HepG2 (cell line): ENCODE data around the gene EPHX1. TPM values are rescaled to one million over a fixed set of nuclear protein-coding genes. Genes with fewer than 3 reads are reported as not detected.
A peak's percentile ranks its signal among the peaks of the same experiment; 100 is the strongest.

Experiments used
- ATF2 ChIP-seq: sonication (generic); formaldehyde crosslinking; IDR thresholded peaks from 2 replicates; pipeline ENCODE4 v1.4.0; 2020; ENCODE audit warnings: missing genetic modification reagents
- CSRNP1 ChIP-seq: sonication (generic); formaldehyde crosslinking; IDR thresholded peaks from 2 replicates; pipeline ENCODE4 v1.8.1; 2023; ENCODE audit warnings: mild to moderate bottlenecking, missing genetic modification reagents
- GATA4 ChIP-seq: sonication (generic); IDR thresholded peaks from 2 replicates; pipeline ENCODE4 v1.6.1; 2016; ENCODE audit warnings: antibody characterized with exemption, low read depth, borderline replicate concordance
- KIAA2018 ChIP-seq: sonication (generic); formaldehyde crosslinking; IDR thresholded peaks from 2 replicates; pipeline ENCODE4 v1.5.0; 2020; ENCODE audit warnings: mild to moderate bottlenecking, missing genetic modification reagents, borderline replicate concordance
- MEIS2 ChIP-seq: sonication (generic); formaldehyde crosslinking; IDR thresholded peaks from 2 replicates; pipeline ENCODE4 v1.9.0; 2021; ENCODE audit warnings: mild to moderate bottlenecking, missing genetic modification reagents
- MIER3 ChIP-seq: IDR thresholded peaks from 2 replicates; pipeline ENCODE4 v1.6.1; 2016; ENCODE audit warnings: missing compliant biosample characterization, borderline replicate concordance
- RBM22 ChIP-seq: fragments of 200-400 bp; formaldehyde crosslinking; optimal IDR thresholded peaks from 2 replicates; pipeline ENCODE3; 2017; ENCODE audit warnings: mild to moderate bottlenecking, low read length, moderate library complexity
- SAP130 ChIP-seq: IDR thresholded peaks from 2 replicates; pipeline ENCODE4 v1.6.1; 2016; ENCODE audit warnings: low read depth
- SP1 ChIP-seq, 2 experiments: fragments of 450-650 bp in 1 of 2; sonication (generic) in 1 of 2; formaldehyde crosslinking in 1 of 2; IDR thresholded peaks; 2 replicates each; pipeline versions ENCODE4 v1.4.0 to v1.6.1; 2016 to 2020; ENCODE audit warnings: missing genetic modification reagents in 1 of 2
- ZBTB33 ChIP-seq: sonication (generic); formaldehyde crosslinking; IDR thresholded peaks from 2 replicates; pipeline ENCODE4 v1.4.0; 2020; ENCODE audit warnings: missing genetic modification reagents
- polyA plus RNA-seq, 8 experiments: library from polyadenylated mRNA; depleted of rRNA in 3 of 8; stranded (reverse) in 7 of 8; unstranded in 1 of 8; fragments of >200 nt; fragmentation: Illumina TruSeq in 4 of 8; extraction: Trizol in 4 of 8; gene quantifications; 2 replicates each; pipeline versions ENCODE4 v1.2.1 to v1.2.3, GENCODE V29; 2011 to 2016; ENCODE audit warnings: low read depth in 4 of 8, missing spikeins in 1 of 8, mixed read lengths in 1 of 8; ENCODE audit not compliant: insufficient read depth in 1 of 8
- total RNA-seq, 5 experiments: library from RNA; depleted of rRNA; stranded (reverse); fragments of >200 nt; fragmentation: Illumina TruSeq; extraction: Trizol; gene quantifications; 2 replicates each; pipeline ENCODE4 v1.2.3, GENCODE V29; 2016; ENCODE audit warnings: low read depth in 1 of 5
- TF ChIP-seq, protein P1 (sequence below): sonication (generic); formaldehyde crosslinking; conservative IDR thresholded peaks from 2 replicates; pipeline ENCODE4 v1.4.0; 2020; ENCODE audit warnings: mild to moderate bottlenecking, missing genetic modification reagents, moderate library complexity

The EPHX1 gene
- total and polyA plus RNA-seq, 2 of the 13 experiments (the other 11 are each of a cell fraction or from before 2014, with no cell fraction given), result 27.7 to 36.5 TPM

GRCh38 chr1:225845571-225846259, 35.8 kb downstream of the EPHX1 start (continued):
- TF ChIP-seq MIER3 (CRISPR knock-in tag), result no peak
- peak; percentile 85 for TF ChIP-seq RBM22
- TF ChIP-seq ZBTB33, result peak; percentile 48; the same call in 1 of the 2 replicates
- TF ChIP-seq GATA4, result no peak
- TF ChIP-seq CSRNP1 (CRISPR knock-in tag), result no peak
- TF ChIP-seq, protein P1, sequence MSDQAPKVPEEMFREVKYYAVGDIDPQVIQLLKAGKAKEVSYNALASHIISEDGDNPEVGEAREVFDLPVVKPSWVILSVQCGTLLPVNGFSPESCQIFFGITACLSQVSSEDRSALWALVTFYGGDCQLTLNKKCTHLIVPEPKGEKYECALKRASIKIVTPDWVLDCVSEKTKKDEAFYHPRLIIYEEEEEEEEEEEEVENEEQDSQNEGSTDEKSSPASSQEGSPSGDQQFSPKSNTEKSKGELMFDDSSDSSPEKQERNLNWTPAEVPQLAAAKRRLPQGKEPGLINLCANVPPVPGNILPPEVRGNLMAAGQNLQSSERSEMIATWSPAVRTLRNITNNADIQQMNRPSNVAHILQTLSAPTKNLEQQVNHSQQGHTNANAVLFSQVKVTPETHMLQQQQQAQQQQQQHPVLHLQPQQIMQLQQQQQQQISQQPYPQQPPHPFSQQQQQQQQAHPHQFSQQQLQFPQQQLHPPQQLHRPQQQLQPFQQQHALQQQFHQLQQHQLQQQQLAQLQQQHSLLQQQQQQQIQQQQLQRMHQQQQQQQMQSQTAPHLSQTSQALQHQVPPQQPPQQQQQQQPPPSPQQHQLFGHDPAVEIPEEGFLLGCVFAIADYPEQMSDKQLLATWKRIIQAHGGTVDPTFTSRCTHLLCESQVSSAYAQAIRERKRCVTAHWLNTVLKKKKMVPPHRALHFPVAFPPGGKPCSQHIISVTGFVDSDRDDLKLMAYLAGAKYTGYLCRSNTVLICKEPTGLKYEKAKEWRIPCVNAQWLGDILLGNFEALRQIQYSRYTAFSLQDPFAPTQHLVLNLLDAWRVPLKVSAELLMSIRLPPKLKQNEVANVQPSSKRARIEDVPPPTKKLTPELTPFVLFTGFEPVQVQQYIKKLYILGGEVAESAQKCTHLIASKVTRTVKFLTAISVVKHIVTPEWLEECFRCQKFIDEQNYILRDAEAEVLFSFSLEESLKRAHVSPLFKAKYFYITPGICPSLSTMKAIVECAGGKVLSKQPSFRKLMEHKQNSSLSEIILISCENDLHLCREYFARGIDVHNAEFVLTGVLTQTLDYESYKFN (CRISPR knock-in tag), result no peak
- TF ChIP-seq SP1 (IDR thresholded peaks at IDR 0.05), result peak; percentile 95; the same call in 1 of the 2 replicates
- peak; percentile 69 for TF ChIP-seq SP1 (CRISPR knock-in tag; IDR thresholded peaks at IDR 0.05)
- no peak for TF ChIP-seq KIAA2018 (CRISPR knock-in tag)
- TF ChIP-seq MEIS2 (CRISPR knock-in tag), result no peak
- no peak for TF ChIP-seq ATF2 (CRISPR knock-in tag)
- peak; percentile 27; the same call in 1 of the 2 replicates for TF ChIP-seq SAP130 (CRISPR knock-in tag)
